ENCODE measurements around the gene DCAF11. TPM values are rescaled to one million over a fixed set of nuclear protein-coding genes. Genes with fewer than 3 reads are reported as not detected.
A peak's percentile ranks its signal among the peaks of the same experiment; 100 is the strongest.

The DCAF11 gene
- total and polyA plus RNA-seq, 2 of the 13 experiments (the other 11 are each of a cell fraction or from before 2014, with no cell fraction given): 150 to 257 TPM

DNA sequence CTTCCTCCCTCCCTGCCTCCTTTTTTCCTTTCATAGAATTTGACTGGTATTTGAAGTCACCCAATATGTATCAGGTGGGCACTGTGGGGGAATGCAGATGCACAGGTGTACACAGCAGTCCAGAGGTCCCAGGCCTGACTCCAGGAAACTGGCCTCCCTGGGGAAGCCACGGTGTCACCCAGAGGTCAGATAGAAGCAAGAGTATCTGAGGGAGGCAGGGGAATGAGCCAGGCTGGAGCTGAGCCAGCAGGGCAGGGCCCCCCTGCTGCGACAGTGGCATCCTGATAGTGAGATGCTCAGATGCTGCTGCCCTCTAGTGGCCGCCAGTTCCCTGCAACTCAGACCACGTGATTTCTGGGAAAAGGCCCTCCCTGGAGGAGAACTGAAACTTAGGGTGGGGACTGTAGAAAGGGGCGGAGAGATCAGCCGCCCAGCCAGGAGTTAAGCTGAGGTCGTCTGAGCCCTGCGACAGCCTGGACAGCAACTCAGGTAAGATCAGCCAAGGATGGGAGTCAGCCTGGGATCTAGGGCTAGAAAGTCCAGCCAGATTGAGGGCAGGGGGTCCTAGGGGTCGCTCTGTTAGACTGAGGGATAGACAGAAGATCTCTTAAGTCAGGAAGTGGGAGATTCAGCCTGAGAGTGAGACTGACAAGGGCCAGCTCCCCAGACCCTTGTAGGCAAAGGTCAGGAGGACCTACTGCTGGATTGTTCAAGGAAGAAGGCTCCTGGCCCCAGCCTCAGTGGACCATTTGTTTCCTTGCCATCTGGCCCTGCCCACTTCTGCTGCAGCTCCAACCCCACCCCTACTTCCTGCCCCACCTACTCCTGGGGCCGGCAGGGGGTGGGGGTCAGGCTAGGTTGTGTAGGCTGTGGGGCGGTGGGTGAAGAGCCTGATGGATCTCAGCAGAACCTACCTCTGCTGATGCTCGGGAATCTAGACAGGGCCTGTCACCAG, 46.5 kb downstream of the DCAF11 start, which contains the start of gene IRF9 (continued):
- TF ChIP-seq ZNF260 (CRISPR knock-in tag; IDR thresholded peaks at IDR 0.05; ENCODE audit: borderline replicate concordance, low read depth) (no peak; the same call in 1 of the 2 replicates), ZNF383 (CRISPR knock-in tag; IDR thresholded peaks at IDR 0.05; ENCODE audit: borderline replicate concordance) (no peak), ETV6 (CRISPR knock-in tag; conservative IDR thresholded peaks at IDR 0.05) (peak; percentile 98), NR2F6 (IDR thresholded peaks at IDR 0.05) (peak; percentile 88), NR2F6 (CRISPR knock-in tag; IDR thresholded peaks at IDR 0.05) (peak; percentile 98), SOX13 (IDR thresholded peaks at IDR 0.05) (no peak), SOX13 (CRISPR knock-in tag; conservative IDR thresholded peaks at IDR 0.05 in 1 of 2, IDR thresholded peaks at IDR 0.05 in 1 of 2) (peak; percentile 60 to 91; a peak in 3 of 4 replicates), ZNF629 (CRISPR knock-in tag; conservative IDR thresholded peaks at IDR 0.05) (peak; percentile 54; the same call in 1 of the 2 replicates), ZNF709 (CRISPR knock-in tag; IDR thresholded peaks at IDR 0.05) (peak; percentile 1; the same call in 1 of the 2 replicates), FIP1L1 (IDR thresholded peaks at IDR 0.05; ENCODE audit: borderline replicate concordance, insufficient read depth, low read depth, low read length) (peak; percentile 99)
- TF ChIP-seq, protein P1, sequence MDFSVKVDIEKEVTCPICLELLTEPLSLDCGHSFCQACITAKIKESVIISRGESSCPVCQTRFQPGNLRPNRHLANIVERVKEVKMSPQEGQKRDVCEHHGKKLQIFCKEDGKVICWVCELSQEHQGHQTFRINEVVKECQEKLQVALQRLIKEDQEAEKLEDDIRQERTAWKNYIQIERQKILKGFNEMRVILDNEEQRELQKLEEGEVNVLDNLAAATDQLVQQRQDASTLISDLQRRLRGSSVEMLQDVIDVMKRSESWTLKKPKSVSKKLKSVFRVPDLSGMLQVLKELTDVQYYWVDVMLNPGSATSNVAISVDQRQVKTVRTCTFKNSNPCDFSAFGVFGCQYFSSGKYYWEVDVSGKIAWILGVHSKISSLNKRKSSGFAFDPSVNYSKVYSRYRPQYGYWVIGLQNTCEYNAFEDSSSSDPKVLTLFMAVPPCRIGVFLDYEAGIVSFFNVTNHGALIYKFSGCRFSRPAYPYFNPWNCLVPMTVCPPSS (IDR thresholded peaks at IDR 0.05): no peak; the same call in 1 of the 2 replicates
- TF ChIP-seq, protein P2, sequence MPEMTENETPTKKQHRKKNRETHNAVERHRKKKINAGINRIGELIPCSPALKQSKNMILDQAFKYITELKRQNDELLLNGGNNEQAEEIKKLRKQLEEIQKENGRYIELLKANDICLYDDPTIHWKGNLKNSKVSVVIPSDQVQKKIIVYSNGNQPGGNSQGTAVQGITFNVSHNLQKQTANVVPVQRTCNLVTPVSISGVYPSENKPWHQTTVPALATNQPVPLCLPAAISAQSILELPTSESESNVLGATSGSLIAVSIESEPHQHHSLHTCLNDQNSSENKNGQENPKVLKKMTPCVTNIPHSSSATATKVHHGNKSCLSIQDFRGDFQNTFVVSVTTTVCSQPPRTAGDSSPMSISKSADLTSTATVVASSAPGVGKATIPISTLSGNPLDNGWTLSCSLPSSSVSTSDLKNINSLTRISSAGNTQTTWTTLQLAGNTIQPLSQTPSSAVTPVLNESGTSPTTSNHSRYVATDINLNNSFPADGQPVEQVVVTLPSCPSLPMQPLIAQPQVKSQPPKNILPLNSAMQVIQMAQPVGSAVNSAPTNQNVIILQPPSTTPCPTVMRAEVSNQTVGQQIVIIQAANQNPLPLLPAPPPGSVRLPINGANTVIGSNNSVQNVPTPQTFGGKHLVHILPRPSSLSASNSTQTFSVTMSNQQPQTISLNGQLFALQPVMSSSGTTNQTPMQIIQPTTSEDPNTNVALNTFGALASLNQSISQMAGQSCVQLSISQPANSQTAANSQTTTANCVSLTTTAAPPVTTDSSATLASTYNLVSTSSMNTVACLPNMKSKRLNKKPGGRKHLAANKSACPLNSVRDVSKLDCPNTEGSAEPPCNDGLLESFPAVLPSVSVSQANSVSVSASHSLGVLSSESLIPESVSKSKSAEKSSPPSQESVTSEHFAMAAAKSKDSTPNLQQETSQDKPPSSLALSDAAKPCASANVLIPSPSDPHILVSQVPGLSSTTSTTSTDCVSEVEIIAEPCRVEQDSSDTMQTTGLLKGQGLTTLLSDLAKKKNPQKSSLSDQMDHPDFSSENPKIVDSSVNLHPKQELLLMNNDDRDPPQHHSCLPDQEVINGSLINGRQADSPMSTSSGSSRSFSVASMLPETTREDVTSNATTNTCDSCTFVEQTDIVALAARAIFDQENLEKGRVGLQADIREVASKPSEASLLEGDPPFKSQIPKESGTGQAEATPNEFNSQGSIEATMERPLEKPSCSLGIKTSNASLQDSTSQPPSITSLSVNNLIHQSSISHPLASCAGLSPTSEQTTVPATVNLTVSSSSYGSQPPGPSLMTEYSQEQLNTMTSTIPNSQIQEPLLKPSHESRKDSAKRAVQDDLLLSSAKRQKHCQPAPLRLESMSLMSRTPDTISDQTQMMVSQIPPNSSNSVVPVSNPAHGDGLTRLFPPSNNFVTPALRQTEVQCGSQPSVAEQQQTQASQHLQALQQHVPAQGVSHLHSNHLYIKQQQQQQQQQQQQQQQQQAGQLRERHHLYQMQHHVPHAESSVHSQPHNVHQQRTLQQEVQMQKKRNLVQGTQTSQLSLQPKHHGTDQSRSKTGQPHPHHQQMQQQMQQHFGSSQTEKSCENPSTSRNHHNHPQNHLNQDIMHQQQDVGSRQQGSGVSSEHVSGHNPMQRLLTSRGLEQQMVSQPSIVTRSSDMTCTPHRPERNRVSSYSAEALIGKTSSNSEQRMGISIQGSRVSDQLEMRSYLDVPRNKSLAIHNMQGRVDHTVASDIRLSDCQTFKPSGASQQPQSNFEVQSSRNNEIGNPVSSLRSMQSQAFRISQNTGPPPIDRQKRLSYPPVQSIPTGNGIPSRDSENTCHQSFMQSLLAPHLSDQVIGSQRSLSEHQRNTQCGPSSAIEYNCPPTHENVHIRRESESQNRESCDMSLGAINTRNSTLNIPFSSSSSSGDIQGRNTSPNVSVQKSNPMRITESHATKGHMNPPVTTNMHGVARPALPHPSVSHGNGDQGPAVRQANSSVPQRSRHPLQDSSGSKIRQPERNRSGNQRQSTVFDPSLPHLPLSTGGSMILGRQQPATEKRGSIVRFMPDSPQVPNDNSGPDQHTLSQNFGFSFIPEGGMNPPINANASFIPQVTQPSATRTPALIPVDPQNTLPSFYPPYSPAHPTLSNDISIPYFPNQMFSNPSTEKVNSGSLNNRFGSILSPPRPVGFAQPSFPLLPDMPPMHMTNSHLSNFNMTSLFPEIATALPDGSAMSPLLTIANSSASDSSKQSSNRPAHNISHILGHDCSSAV (CRISPR knock-in tag; IDR thresholded peaks at IDR 0.05; ENCODE audit: borderline replicate concordance): peak; percentile 86; the same call in 1 of the 2 replicates
- TF ChIP-seq, protein P3, sequence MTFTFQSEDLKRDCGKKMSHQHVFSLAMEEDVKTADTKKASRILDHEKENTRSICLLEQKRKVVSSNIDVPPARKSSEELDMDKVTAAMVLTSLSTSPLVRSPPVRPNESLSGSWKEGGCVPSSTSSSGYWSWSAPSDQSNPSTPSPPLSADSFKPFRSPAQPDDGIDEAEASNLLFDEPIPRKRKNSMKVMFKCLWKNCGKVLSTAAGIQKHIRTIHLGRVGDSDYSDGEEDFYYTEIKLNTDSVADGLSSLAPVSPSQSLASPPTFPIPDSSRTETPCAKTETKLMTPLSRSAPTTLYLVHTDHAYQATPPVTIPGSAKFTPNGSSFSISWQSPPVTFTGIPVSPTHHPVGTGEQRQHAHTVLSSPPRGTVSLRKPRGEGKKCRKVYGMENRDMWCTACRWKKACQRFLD (CRISPR knock-in tag; IDR thresholded peaks at IDR 0.05; ENCODE audit: borderline replicate concordance): peak; percentile 78; the same call in 1 of the 2 replicates
- TF ChIP-seq, protein P4, sequence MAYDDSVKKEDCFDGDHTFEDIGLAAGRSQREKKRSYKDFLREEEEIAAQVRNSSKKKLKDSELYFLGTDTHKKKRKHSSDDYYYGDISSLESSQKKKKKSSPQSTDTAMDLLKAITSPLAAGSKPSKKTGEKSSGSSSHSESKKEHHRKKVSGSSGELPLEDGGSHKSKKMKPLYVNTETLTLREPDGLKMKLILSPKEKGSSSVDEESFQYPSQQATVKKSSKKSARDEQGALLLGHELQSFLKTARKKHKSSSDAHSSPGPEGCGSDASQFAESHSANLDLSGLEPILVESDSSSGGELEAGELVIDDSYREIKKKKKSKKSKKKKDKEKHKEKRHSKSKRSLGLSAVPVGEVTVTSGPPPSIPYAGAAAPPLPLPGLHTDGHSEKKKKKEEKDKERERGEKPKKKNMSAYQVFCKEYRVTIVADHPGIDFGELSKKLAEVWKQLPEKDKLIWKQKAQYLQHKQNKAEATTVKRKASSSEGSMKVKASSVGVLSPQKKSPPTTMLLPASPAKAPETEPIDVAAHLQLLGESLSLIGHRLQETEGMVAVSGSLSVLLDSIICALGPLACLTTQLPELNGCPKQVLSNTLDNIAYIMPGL (CRISPR knock-in tag; IDR thresholded peaks at IDR 0.05; ENCODE audit: borderline replicate concordance in 1 of 2, low read depth in 1 of 2): peak; percentile 96 to 100
